Breast epithelium (tissue), 4 donors: ENCODE data around the gene PRDX5. TPM values are rescaled to one million over a fixed set of nuclear protein-coding genes. Genes with fewer than 3 reads are reported as not detected.
A peak's percentile ranks its signal among the peaks of the same experiment; 100 is the strongest.

ENCODE experiments used
- DNase-seq, 2 donors: peaks; one replicate each; pipeline ENCODE4 v3.0.0-alpha.2; 2019; ENCODE audit warnings: low spot score in 2 of 2
- H3K27ac ChIP-seq, 2 donors: fragments of 200-600 bp; sonication (generic) in 1 of 2; one replicate each; pipeline ENCODE4 v1.5.1; 2016 to 2019; ENCODE audit warnings: mild to moderate bottlenecking in 1 of 2
- H3K27me3 ChIP-seq, 2 donors: fragments of 200-600 bp; sonication (generic) in 1 of 2; one replicate each; pipeline versions ENCODE4 v1.5.1 to v1.6.0; 2017 to 2019; ENCODE audit warnings: control low read depth in 1 of 2, mild to moderate bottlenecking in 1 of 2
- H3K36me3 ChIP-seq: fragments of 200-600 bp; one replicate; pipeline ENCODE4 v1.5.1; 2019
- H3K4me1 ChIP-seq, 2 donors: fragments of 200-600 bp; sonication (generic); one replicate each; pipeline ENCODE4 v1.5.1; 2016 to 2019; ENCODE audit warnings: control low read depth in 1 of 2
- H3K4me3 ChIP-seq, 3 donors: fragments of 200-600 bp; sonication (generic); 1 replicate in 2 of 3; 2 replicates in 1 of 3; pipeline ENCODE4 v1.5.1; 2016 to 2019; ENCODE audit warnings: mild to moderate bottlenecking in 3 of 3, moderate library complexity in 2 of 3
- H3K9me3 ChIP-seq, 2 donors: fragments of 200-600 bp; sonication (generic) in 1 of 2; one replicate each; pipeline ENCODE4 v1.5.1; 2016 to 2019; ENCODE audit warnings: control low read depth in 1 of 2
- CTCF ChIP-seq, 3 donors: fragments of 450-650 bp; IDR thresholded peaks; one replicate each; pipeline ENCODE4 v1.5.1; 2016 to 2017; ENCODE audit warnings: antibody characterized with exemption in 3 of 3, mild to moderate bottlenecking in 3 of 3, moderate library complexity in 3 of 3
- POLR2A ChIP-seq: fragments of 450-650 bp; IDR thresholded peaks from one replicate; pipeline ENCODE4 v1.6.1; 2016; ENCODE audit warnings: antibody characterized with exemption, mild to moderate bottlenecking, moderate library complexity
- POLR2AphosphoS5 ChIP-seq, 3 donors: sonication (generic); formaldehyde crosslinking; IDR thresholded peaks; one replicate each; pipeline ENCODE4 v1.6.1; 2017; ENCODE audit warnings: antibody characterized with exemption in 3 of 3
- intact Hi-C: fragments of 100-400 bp; cut with DNase I; formaldehyde crosslinking; loops from one replicate; pipeline ENCODE4 v1.15.1; 2023; ENCODE audit warnings: low total_unique reads
- total RNA-seq, 3 donors: library from RNA; depleted of rRNA; stranded (reverse); fragments of >200 nt; gene quantifications; one replicate each; pipeline ENCODE4 v1.1.0, GENCODE V29; 2016

Gene PRDX5
- total RNA-seq, 3 donors from 2014 or later = 241 to 327 (median 262) TPM

DNA sequence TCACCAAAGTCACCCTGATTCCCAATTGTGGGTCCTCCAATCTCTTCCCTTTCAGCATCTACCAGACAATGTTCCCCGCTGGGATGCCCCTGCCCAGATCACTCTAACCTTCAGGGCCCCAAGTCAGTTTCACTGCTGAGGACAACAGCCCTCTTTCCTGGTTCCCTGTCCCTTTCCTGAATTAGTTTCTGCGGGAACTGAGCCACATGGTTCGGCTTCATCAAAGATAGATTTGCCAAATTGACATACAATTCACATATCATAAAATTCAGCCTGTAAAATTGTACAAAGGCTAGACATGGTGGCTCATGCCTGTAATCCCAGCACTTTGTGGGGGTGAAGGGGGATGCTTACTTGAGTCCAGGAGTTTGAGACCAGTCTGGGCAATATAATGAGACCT lies 10.1 kb downstream of the PRDX5 start:
- Histone ChIP-seq H3K4me1 (no peaks in the 10 kb centered on the region), H3K4me3 (no peak overlapping the region), H3K27me3 (no peaks in the 10 kb centered on the region), H3K27ac (no peak overlapping the region), H3K9me3 (no peaks in the 10 kb centered on the region), H3K36me3 (no peaks in the 10 kb centered on the region)
- intact Hi-C loops = no loop called here
- TF ChIP-seq POLR2A (no peak), CTCF (IDR thresholded peaks at IDR 0.05) (no peak), POLR2AphosphoS5 (IDR thresholded peaks at IDR 0.05) (no peak)
- no peak for DNase-seq

DNA sequence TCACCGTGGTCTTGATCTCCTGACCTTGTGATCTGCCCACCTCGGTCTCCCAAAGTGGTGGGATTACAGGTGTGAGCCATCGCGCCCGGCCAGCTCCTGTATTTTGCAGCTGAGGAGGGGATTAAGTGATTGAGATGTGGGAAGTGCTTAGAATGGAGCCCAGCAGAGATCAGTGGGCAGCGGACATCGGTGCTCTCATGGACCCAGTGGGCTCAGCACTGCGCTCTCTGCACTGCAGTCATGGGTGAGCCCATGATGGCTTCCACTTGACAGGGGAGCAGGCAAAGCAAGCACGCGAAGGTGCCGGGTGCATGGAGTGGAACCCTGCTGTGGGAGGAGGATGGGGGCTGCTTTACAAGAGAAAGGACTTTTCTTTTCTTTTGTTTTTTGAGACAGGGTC lies 13.0 kb downstream of the PRDX5 start:
- DNase-seq = no peak
- no peaks in the 10 kb centered on the region for H3K4me1 ChIP-seq
- H3K36me3 ChIP-seq = no peaks in the 10 kb centered on the region
- TF ChIP-seq POLR2AphosphoS5 (IDR thresholded peaks at IDR 0.05) = no peak
- intact Hi-C loops = no loop called here
- H3K27me3 ChIP-seq = no peaks in the 10 kb centered on the region
- no peak overlapping the region for H3K4me3 ChIP-seq
- no peaks in the 10 kb centered on the region for H3K9me3 ChIP-seq
- H3K27ac ChIP-seq = no peak overlapping the region

- Histone ChIP-seq H3K9me3 (no peaks in the 10 kb centered on the region), H3K4me3 (no peak overlapping the region), H3K27me3 (no peaks in the 10 kb centered on the region), H3K4me1 (no peaks in the 10 kb centered on the region), H3K27ac (peak overlapping the region in 1 of 2 donors; percentile 0), H3K36me3 (no peaks in the 10 kb centered on the region)
- intact Hi-C loops = no loop called here
- DNase-seq = no peak
- TF ChIP-seq POLR2A (no peak), POLR2AphosphoS5 (IDR thresholded peaks at IDR 0.05) (no peak), CTCF (IDR thresholded peaks at IDR 0.05) (no peak)
Measured at GRCh38 chr11:64331569-64332371, 13.8 kb downstream of the PRDX5 start.

DNA sequence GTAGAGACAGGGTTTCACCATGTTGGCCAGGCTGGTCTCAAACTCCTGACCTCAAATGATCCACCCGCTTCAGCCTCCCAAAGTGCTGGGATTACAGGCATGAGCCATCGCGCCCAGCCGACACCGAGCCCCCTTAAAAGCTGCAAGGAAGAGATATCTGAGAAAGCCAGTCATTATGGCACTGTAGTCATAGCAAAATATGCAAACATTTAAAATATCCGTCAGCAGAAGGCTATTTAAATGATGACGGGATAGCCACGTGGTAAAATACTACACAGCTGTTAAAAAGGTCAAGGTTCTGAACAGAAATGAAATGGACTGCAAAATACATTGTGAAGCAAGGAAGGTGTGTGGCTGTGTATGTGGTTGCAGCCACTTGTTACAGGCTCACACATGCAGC lies 15.6 kb downstream of the PRDX5 start:
- Histone ChIP-seq H3K27ac (no peak overlapping the region), H3K9me3 (no peaks in the 10 kb centered on the region), H3K36me3 (no peaks in the 10 kb centered on the region), H3K4me3 (no peak overlapping the region), H3K4me1 (no peaks in the 10 kb centered on the region), H3K27me3 (no peaks in the 10 kb centered on the region)
- intact Hi-C loops = no loop called here
- TF ChIP-seq POLR2AphosphoS5 (IDR thresholded peaks at IDR 0.05) = no peak
- TF ChIP-seq POLR2A = no peak
- no peak for TF ChIP-seq CTCF (IDR thresholded peaks at IDR 0.05)
- DNase-seq = no peak

DNA sequence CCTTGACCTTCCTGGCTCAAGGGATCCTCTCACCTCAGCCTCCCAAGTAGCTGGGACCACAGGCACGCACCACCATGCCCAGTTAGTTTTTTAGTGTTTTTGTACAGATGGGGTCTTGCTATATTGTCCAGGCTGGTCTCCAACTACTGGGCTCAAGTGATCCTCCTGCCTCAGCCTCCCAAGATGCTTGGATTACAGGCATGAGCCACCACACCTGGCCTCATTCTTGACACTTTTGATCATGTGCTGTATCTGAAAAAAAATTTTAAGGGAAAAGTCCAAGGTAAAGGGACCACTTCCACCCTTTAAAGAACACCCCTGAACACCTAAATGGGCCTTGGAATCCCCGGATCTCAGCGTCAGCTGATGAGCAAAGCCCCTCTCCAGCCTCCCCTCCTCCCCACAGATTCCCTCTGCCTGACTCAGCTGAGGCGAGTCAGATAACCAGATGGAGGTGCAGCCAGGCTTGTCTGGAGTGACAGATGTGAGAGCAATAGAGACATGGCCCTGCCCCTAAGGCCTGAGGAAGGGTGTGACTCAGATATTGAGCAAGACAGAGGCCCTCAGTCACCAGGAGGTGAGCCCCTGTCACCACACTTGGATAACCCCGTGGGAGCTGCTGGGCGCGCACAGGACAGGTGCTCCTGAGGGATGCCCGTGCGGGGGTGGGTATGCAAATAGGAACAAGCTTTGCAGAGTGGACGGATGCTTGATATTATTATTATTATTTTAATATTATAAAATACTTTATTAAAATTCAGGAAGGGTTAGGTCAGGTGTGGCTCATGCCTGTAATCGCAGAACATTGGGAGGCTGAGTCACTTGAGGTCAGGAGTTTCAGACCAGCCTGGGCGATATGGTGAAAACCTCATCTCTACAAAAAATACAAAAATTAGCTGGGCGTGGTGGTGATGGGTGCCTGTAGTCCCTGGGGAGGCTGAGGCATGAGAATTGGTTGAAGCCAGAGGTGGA lies 17.1 kb downstream of the PRDX5 start:
- Histone ChIP-seq H3K9me3 (no peaks in the 10 kb centered on the region), H3K4me3 (no peak overlapping the region), H3K27me3 (no peaks in the 10 kb centered on the region), H3K4me1 (no peaks in the 10 kb centered on the region), H3K36me3 (no peaks in the 10 kb centered on the region), H3K27ac (no peak overlapping the region)
- no peak for TF ChIP-seq CTCF (IDR thresholded peaks at IDR 0.05)
- peak in 1 of 3 donors; percentile 14 for TF ChIP-seq POLR2AphosphoS5 (IDR thresholded peaks at IDR 0.05)
- intact Hi-C loops = no loop called here
- no peak for DNase-seq
